Keratinocyte (primary cell): ENCODE measurements around the gene MRPL43. TPM values are rescaled to one million over a fixed set of nuclear protein-coding genes. Genes with fewer than 3 reads are reported as not detected.

Experiments used
- DNase-seq: peaks from one replicate; pipeline ENCODE4 v3.0.0-alpha.2; 2011; ENCODE audit warnings: low read depth, missing footprints, low spot score
- FAIRE-seq: peaks from 2 replicates; lab custom pipeline; 2011; peaks lifted over from hg19 to GRCh38; lab: Jason Lieb, UNC
- H2AFZ ChIP-seq: 2 replicates; pipeline ENCODE4 v1.6.0; 2012; ENCODE audit warnings: low read length, control low read depth, inconsistent platforms; ENCODE audit not compliant: control insufficient read depth
- H3K27ac ChIP-seq: 2 replicates; pipeline ENCODE4 v1.5.1; 2011; ENCODE audit warnings: low read length; ENCODE audit not compliant: control insufficient read depth, insufficient read depth
- H3K27me3 ChIP-seq: 3 replicates; pipeline ENCODE4 v1.6.0; 2011; ENCODE audit warnings: low read length; ENCODE audit not compliant: control insufficient read depth, insufficient read depth; ENCODE audit errors: extremely low read depth
- H3K36me3 ChIP-seq, 2 experiments: 2 replicates in 1 of 2; 3 replicates in 1 of 2; pipeline ENCODE4 v1.5.1; 2011; ENCODE audit warnings: low read length in 2 of 2, mild to moderate bottlenecking in 1 of 2; ENCODE audit not compliant: control insufficient read depth in 2 of 2, insufficient read depth in 2 of 2; ENCODE audit errors: extremely low read depth in 1 of 2
- H3K4me1 ChIP-seq: 3 replicates; pipeline ENCODE4 v1.5.1; 2011; ENCODE audit warnings: low read length; ENCODE audit not compliant: control insufficient read depth, insufficient read depth; ENCODE audit errors: extremely low read depth
- H3K4me2 ChIP-seq: 3 replicates; pipeline ENCODE4 v1.6.0; 2011; ENCODE audit warnings: low read depth, low read length; ENCODE audit not compliant: control insufficient read depth, insufficient read depth; ENCODE audit errors: extremely low read depth
- H3K4me3 ChIP-seq, 3 experiments: fragments of 200-600 bp in 1 of 3; sonication (generic) in 1 of 3; 2 replicates in 2 of 3; 3 replicates in 1 of 3; pipeline ENCODE4 v1.5.1; 2011 to 2016; ENCODE audit warnings: low read length in 3 of 3, mild to moderate bottlenecking in 3 of 3, control low read depth in 2 of 3, inconsistent platforms in 1 of 3, low read depth in 1 of 3, mixed read lengths in 1 of 3, mixed run types in 1 of 3, moderate library complexity in 1 of 3; ENCODE audit not compliant: control insufficient read depth in 2 of 3, insufficient read depth in 2 of 3; ENCODE audit errors: extremely low read depth in 1 of 3
- H3K79me2 ChIP-seq: 2 replicates; pipeline ENCODE4 v1.6.0; 2012; ENCODE audit warnings: low read length; ENCODE audit not compliant: control insufficient read depth, insufficient read depth
- H3K9ac ChIP-seq: 3 replicates; pipeline ENCODE4 v1.6.0; 2011; ENCODE audit warnings: low read length; ENCODE audit not compliant: control insufficient read depth, insufficient read depth; ENCODE audit errors: extremely low read depth
- H3K9me1 ChIP-seq: 3 replicates; pipeline ENCODE4 v1.6.0; 2011; ENCODE audit warnings: low read length; ENCODE audit not compliant: control insufficient read depth, insufficient read depth; ENCODE audit errors: extremely low read depth
- H3K9me3 ChIP-seq: 2 replicates; pipeline ENCODE4 v1.5.1; 2012; ENCODE audit warnings: low read depth, low read length; ENCODE audit not compliant: control insufficient read depth
- H4K20me1 ChIP-seq: 3 replicates; pipeline ENCODE4 v1.6.0; 2011; ENCODE audit warnings: low read length; ENCODE audit not compliant: control insufficient read depth, insufficient read depth; ENCODE audit errors: extremely low read depth
- CTCF ChIP-seq, 3 experiments: IDR thresholded peaks in 1 of 3; conservative IDR thresholded peaks in 1 of 3; optimal IDR thresholded peaks in 1 of 3; 2 replicates in 2 of 3; 3 replicates in 1 of 3; pipeline versions ENCODE3 to v1.5.1; 2011; ENCODE audit warnings: low read length in 3 of 3, mild to moderate bottlenecking in 3 of 3, moderate library complexity in 2 of 3, control low read depth in 1 of 3, inconsistent platforms in 1 of 3; ENCODE audit not compliant: insufficient read depth in 2 of 3; ENCODE audit errors: extremely low read depth in 1 of 3
- EZH2 ChIP-seq: IDR thresholded peaks from one replicate; pipeline ENCODE4 v1.6.1; 2012; ENCODE audit warnings: inconsistent platforms, mild to moderate bottlenecking, low read length, moderate library complexity
- dilution Hi-C: fragments of 300-500 bp; cut with MboI; formaldehyde crosslinking; loops from one replicate; pipeline ENCODE4 v1.7.0; 2020; ENCODE audit warnings: low sequenced_read_pairs; ENCODE audit not compliant: extremely low pct_ligation_motif_present
- polyA plus RNA-seq, 5 experiments: library from polyadenylated mRNA; depleted of rRNA in 3 of 5; stranded (reverse) in 3 of 5; stranded (forward) in 1 of 5; unstranded in 1 of 5; fragments of >200 nt; gene quantifications; 1 replicate in 1 of 5; 2 replicates in 3 of 5; 3 replicates in 1 of 5; pipeline versions ENCODE4 v1.2.1 to v1.2.3, GENCODE V29; 2011 to 2012; ENCODE audit warnings: missing spikeins in 2 of 5, low read depth in 1 of 5, low replicate concordance in 1 of 5

The MRPL43 gene
- polyA plus RNA-seq, 1 donor (not counting 4 experiments of a cell fraction or from before 2014, with no cell fraction given), result 71.1 TPM

- peaks cover 17% of the 10 kb centered on the region for H3K4me1 ChIP-seq
Observed at GRCh38 chr10:100996678-100997359, 9.5 kb upstream of the MRPL43 start.

GRCh38 chr10:100995181-100995580 lies 7.9 kb upstream of the MRPL43 start:
- H3K4me2 ChIP-seq, result no peak overlapping the region
- DNase-seq (no peak), FAIRE-seq (no peak)
- no peaks in the 10 kb centered on the region for H4K20me1 ChIP-seq
- no peak overlapping the region for H2AFZ ChIP-seq
- no peaks in the 10 kb centered on the region for H3K27me3 ChIP-seq
- H3K9me3 ChIP-seq, result no peaks in the 10 kb centered on the region
- peaks cover 17% of the 10 kb centered on the region for H3K4me1 ChIP-seq
- no peaks in the 10 kb centered on the region for H3K9me1 ChIP-seq
- no peak overlapping the region for H3K27ac ChIP-seq
- dilution Hi-C loops, result no loop called here
- no peak overlapping the region for H3K4me3 ChIP-seq
- no peak overlapping the region for H3K9ac ChIP-seq
- TF ChIP-seq CTCF (optimal IDR thresholded peaks at IDR 0.05 in 1 of 3, IDR thresholded peaks at IDR 0.05 in 1 of 3, conservative IDR thresholded peaks at IDR 0.05 in 1 of 3; ENCODE audit: extremely low read depth in 1 of 3, insufficient read depth in 2 of 3, low read length in 3 of 3) (no peak), EZH2 (no peak)
- peaks cover 19% of the 10 kb centered on the region for H3K79me2 ChIP-seq
- peaks cover 21 to 26% of the 10 kb centered on the region in 2 experiments for H3K36me3 ChIP-seq

More at GRCh38 chr10:100996678-100997359, 9.5 kb upstream of the MRPL43 start:
- no peak for DNase-seq
- dilution Hi-C loops, result no loop called here
- no peak for FAIRE-seq
- Histone ChIP-seq H3K9ac (peak overlapping the region; percentile 93), H3K4me3 (peak overlapping the region; percentile 76 to 90 (median 82)), H3K79me2 (peaks cover 17% of the 10 kb centered on the region), H3K9me3 (no peaks in the 10 kb centered on the region), H4K20me1 (no peaks in the 10 kb centered on the region), H3K27ac (peak overlapping the region; percentile 73), H3K27me3 (no peaks in the 10 kb centered on the region), H2AFZ (peak overlapping the region; percentile 80), H3K9me1 (no peaks in the 10 kb centered on the region), H3K36me3 (peaks cover 9 to 14% of the 10 kb centered on the region in 2 experiments), H3K4me2 (peak overlapping the region; percentile 93)
- no peak for TF ChIP-seq EZH2
- TF ChIP-seq CTCF (optimal IDR thresholded peaks at IDR 0.05 in 1 of 3, IDR thresholded peaks at IDR 0.05 in 1 of 3, conservative IDR thresholded peaks at IDR 0.05 in 1 of 3; ENCODE audit: extremely low read depth in 1 of 3, insufficient read depth in 2 of 3, low read length in 3 of 3), result no peak
